Effector memory CD8-positive, alpha-beta T cell (primary cell): ENCODE measurements around the gene CYFIP1.
A peak's percentile ranks its signal among the peaks of the same experiment; 100 is the strongest.

ENCODE experiments used
- ATAC-seq: fragments of 150-1000 bp; cut with Tn5 transposase; replicated peaks from 2 replicates; pipeline ENCODE4 v1.10.0; 2021; ENCODE audit warnings: mild to moderate bottlenecking, moderate library complexity
- DNase-seq, 3 experiments: peaks; one replicate each; pipeline ENCODE4 v3.0.0; 2021
- H3K27ac Mint-ChIP-seq, 2 donors: one replicate each; pipeline ENCODE4 v1.8.0; 2022; ENCODE audit warnings: mild to moderate bottlenecking in 2 of 2, mixed read lengths in 2 of 2, moderate library complexity in 2 of 2
- H3K27me3 Mint-ChIP-seq, 2 donors: one replicate each; pipeline ENCODE4 v1.8.0; 2022; ENCODE audit warnings: mixed read lengths in 2 of 2
- H3K36me3 Mint-ChIP-seq: one replicate; pipeline ENCODE4 v1.8.0; 2022; ENCODE audit warnings: mild to moderate bottlenecking, moderate library complexity, mixed read lengths; ENCODE audit not compliant: insufficient read depth
- H3K4me1 Mint-ChIP-seq, 2 donors: one replicate each; pipeline ENCODE4 v1.8.0; 2022; ENCODE audit warnings: low read depth in 2 of 2, mixed read lengths in 2 of 2
- H3K4me3 Mint-ChIP-seq, 2 donors: one replicate each; pipeline ENCODE4 v1.8.0; 2022; ENCODE audit warnings: mild to moderate bottlenecking in 2 of 2, mixed read lengths in 2 of 2, moderate library complexity in 2 of 2
- H3K9me3 Mint-ChIP-seq, 2 donors: one replicate each; pipeline ENCODE4 v1.8.0; 2022; ENCODE audit warnings: mixed read lengths in 2 of 2

Gene CYFIP1

DNA sequence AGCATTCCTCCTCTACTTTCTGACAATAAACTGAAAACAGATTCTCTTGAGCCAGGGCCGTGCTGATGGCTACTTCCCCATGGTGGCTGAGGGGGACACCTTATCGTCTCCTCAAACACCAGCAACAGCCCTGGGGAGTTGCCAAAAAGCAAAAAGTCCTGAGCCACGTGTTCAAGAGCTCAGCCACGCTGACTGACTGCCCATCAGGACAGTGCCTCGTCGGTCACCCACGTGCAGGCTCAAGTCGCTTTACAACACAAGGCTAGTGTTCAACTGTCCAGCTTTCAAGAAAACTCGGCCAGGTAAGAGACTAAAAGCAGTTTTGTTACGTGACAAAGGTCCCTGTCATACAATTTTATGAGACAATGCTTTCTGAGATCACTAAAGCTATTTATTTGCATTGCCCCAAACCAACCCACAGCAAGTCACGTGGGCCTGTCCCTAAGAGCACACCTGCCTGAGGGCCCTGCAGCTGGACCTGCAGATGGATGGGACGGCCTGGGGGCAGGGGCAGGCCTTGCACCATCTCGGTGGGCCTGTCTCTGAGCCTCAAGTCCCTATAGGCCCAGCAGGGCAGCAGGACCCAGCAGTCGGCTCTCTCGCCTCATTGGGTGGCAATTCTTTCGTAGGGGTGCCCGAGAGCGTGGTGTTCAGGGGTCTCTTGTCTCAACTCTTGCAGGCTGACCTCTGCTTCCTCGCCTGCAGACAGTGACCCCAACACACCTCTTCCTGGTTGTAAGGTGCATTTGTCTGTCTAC is 99.0 kb downstream of the CYFIP1 start:
- peaks cover 3% of the 10 kb centered on the region for H3K36me3 Mint-ChIP-seq
- peaks cover 0 to 6% of the 10 kb centered on the region in 2 donors for H3K27me3 Mint-ChIP-seq
- H3K9me3 Mint-ChIP-seq = no peaks in the 10 kb centered on the region
- H3K4me3 Mint-ChIP-seq = no peak overlapping the region
- ATAC-seq (no peak), DNase-seq (no peak)
- H3K27ac Mint-ChIP-seq = no peak overlapping the region
- peaks cover 0 to 3% of the 10 kb centered on the region in 2 donors for H3K4me1 Mint-ChIP-seq

DNA sequence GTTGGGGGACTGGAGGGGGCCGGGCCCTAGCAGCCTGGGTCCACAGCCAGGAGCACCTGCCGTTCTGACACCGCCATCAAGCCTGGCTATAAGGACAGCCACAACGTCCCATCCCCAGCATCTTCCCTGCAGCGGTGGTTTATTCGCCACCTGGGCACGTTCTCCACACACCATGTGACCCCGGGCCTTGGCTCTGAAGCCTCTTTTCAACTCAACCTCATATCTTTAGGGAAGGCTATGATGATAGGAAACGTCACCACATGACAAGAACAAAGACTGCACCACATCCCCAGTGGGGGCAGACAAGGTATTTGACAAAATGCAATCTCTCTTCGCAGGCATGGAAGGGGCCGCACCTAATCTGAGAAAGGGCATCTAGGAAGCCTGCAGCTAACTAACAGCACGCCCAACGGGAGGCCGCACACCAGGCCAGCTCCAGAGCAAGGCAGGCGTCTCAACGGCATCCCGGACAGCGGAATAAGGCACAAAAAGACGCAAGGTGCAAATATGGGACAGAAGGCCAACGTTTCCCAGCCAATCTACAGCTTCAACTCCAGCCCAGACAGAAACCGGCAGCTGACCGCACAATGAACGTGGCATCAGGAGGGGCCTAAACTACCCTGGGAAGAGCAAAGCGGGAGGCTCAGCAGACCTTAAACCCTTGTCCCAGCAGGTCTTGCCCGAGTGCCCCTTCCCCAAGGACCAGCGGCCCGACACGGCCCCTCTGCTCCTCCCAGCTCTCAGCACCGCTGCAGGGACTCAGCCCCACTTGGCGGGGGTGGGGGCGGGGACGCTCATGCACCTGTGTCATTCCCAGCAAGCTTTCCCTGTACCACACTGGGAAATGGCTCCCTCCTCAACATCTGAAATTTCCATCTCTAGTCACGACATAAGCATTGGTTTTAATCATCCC is 99.8 kb downstream of the CYFIP1 start:
- Mint-ChIP-seq H3K9me3 (no peaks in the 10 kb centered on the region), H3K36me3 (peaks cover 3% of the 10 kb centered on the region), H3K27me3 (peaks cover 0 to 6% of the 10 kb centered on the region in 2 donors), H3K4me3 (no peak overlapping the region), H3K4me1 (peaks cover 0 to 3% of the 10 kb centered on the region in 2 donors), H3K27ac (no peak overlapping the region)
- DNase-seq (no peak), ATAC-seq (no peak)

DNA sequence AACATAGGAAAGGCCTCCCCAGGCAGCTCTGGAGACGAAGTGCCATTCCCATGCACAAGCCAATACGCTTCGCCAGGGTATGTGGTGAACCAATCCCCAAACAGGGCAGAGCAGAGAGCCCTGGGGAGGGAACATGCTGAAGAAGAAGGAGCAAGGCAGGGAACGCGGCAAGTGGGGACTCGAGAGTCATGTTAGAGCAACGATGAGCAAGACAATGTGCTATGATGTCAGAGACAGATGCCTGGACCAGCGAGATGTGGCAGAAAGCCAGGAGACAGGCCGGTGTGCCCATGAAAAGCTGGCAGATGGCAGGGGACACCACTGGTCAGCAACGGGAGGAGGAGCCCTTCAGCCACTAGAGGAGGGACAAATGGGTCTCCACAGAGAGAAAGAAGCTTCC is 102.1 kb downstream of the CYFIP1 start:
- Mint-ChIP-seq H3K27ac (no peak overlapping the region), H3K36me3 (peaks cover 6% of the 10 kb centered on the region)
- ATAC-seq = no peak

DNA sequence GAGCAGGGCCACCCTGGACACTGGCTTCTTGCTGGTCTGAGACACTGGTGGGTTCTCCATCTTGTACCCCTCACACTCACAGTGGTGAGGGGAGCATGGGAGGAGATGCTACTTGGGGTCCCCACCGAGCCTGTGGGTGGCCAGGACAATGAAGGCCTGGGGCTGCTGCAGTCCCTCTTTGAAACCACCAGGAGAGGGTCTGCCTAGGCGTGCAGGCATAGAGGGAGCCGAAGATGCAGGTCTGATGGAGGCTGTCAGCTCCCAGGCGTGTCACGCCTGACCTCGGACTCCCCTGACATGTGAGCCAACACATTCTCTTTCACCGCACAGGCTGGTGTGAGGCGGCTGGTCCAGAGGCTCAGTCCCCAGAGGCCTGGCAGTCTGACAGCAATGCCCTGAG is 102.6 kb downstream of the CYFIP1 start:
- H3K27me3 Mint-ChIP-seq = peaks cover 0 to 6% of the 10 kb centered on the region in 2 donors
- H3K4me1 Mint-ChIP-seq = no peaks in the 10 kb centered on the region
- no peaks in the 10 kb centered on the region for H3K9me3 Mint-ChIP-seq
- no peak overlapping the region for H3K27ac Mint-ChIP-seq
- DNase-seq (no peak), ATAC-seq (no peak)
- peaks cover 4% of the 10 kb centered on the region for H3K36me3 Mint-ChIP-seq
- no peak overlapping the region for H3K4me3 Mint-ChIP-seq

More for the DNA sequence above, 102.1 kb downstream of the CYFIP1 start:
- Mint-ChIP-seq H3K9me3 (no peaks in the 10 kb centered on the region), H3K4me3 (no peak overlapping the region), H3K4me1 (no peaks in the 10 kb centered on the region), H3K27me3 (peaks cover 0 to 6% of the 10 kb centered on the region in 2 donors)
- DNase-seq = no peak

DNA sequence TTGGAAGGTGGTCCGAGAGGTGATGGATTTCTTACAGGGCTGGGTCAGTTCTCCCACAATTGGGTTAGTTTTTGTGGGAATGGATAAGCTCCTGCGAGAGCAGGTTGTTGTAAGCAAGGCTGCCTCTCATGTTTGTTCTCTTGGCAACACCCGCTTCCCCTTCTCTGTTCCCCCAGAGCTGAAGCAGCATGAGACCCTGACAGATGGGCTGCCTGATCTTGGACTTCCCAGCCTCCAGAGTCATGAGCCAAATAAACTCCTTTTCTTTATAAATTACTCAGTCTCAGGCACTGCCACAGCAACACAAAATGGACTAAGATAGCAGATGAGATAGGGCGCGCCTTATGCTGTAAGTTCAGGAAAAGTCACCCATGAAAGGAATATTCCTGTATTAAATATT is 103.1 kb downstream of the CYFIP1 start:
- Mint-ChIP-seq H3K4me1 (no peaks in the 10 kb centered on the region), H3K27ac (no peak overlapping the region), H3K36me3 (peaks cover 2% of the 10 kb centered on the region), H3K4me3 (no peak overlapping the region), H3K27me3 (peaks cover 0 to 6% of the 10 kb centered on the region in 2 donors), H3K9me3 (no peaks in the 10 kb centered on the region)
- no peak for ATAC-seq
- no peak for DNase-seq

DNA sequence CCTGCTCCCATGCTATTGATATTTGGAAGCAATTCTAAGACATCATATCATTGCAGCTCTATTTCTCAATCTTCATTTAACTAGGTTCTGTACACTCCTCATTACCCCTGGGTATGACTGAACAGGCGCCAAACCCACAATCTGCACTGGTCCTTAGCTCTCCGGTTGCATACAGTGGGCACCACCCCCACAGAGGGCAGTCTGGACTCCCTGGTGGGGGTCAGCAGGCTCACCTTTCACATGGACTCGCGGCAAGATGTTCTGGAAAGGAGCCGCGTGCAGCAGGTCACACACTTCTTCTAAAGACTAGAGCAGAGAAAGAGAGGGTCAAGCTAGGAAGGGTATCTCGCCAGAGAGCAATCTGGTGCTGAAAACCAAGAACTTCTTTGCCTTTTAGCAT is 105.2 kb downstream of the CYFIP1 start:
- H3K4me1 Mint-ChIP-seq = no peaks in the 10 kb centered on the region
- H3K4me3 Mint-ChIP-seq = no peak overlapping the region
- no peak for DNase-seq
- no peak overlapping the region for H3K27ac Mint-ChIP-seq
- H3K36me3 Mint-ChIP-seq = peaks cover 6% of the 10 kb centered on the region
- peaks cover 0 to 6% of the 10 kb centered on the region in 2 donors for H3K27me3 Mint-ChIP-seq
- no peak for ATAC-seq
- no peaks in the 10 kb centered on the region for H3K9me3 Mint-ChIP-seq

DNA sequence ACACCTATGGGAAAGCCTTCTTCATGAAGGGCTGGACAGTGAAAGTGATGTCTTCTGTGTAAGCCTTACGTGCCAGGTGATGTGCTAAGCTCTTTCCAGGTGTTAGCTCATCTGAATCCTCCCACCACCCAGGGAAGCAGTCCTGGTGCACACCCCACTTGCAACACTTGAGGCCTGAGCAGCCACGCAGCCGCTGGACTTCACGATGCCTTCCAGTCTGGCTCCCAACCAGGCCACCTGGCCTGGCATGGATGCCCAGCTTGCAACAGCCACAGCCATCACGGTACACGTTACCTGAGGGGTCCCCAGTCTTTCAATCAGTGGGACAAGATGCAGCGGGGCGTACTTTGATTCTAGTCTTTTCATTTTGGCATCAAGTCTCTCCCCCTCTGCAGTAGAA is 105.9 kb downstream of the CYFIP1 start:
- no peak overlapping the region for H3K27ac Mint-ChIP-seq
- no peak for DNase-seq

DNA sequence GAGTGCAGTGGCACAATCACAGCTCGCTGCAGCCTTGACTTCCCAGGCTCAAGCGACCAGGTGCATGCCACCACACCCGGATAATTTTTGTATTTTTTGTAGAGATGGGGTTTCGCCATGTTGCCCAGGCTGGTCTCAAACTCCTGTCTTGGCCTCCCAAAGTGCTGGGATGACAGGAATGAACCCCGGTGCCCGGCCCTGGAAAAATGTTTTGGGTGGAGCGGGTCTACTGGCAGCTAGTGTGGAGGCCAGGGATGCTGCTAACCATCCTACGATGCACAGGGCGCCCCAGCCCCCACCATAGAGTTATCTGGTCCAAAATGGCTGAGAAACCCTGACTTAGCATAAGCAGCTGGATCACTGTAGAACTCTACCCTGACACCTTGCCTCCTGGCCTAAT is 106.3 kb downstream of the CYFIP1 start:
- Mint-ChIP-seq H3K36me3 (peaks cover 10% of the 10 kb centered on the region), H3K4me1 (no peaks in the 10 kb centered on the region), H3K9me3 (no peaks in the 10 kb centered on the region), H3K27ac (no peak overlapping the region), H3K4me3 (no peak overlapping the region), H3K27me3 (peaks cover 0 to 6% of the 10 kb centered on the region in 2 donors)
- ATAC-seq (no peak), DNase-seq (no peak)

More for the DNA sequence above, 105.9 kb downstream of the CYFIP1 start:
- Mint-ChIP-seq H3K36me3 (peaks cover 6% of the 10 kb centered on the region), H3K27me3 (peaks cover 0 to 6% of the 10 kb centered on the region in 2 donors), H3K4me3 (no peak overlapping the region), H3K9me3 (no peaks in the 10 kb centered on the region), H3K4me1 (no peaks in the 10 kb centered on the region)
- ATAC-seq = no peak

DNA sequence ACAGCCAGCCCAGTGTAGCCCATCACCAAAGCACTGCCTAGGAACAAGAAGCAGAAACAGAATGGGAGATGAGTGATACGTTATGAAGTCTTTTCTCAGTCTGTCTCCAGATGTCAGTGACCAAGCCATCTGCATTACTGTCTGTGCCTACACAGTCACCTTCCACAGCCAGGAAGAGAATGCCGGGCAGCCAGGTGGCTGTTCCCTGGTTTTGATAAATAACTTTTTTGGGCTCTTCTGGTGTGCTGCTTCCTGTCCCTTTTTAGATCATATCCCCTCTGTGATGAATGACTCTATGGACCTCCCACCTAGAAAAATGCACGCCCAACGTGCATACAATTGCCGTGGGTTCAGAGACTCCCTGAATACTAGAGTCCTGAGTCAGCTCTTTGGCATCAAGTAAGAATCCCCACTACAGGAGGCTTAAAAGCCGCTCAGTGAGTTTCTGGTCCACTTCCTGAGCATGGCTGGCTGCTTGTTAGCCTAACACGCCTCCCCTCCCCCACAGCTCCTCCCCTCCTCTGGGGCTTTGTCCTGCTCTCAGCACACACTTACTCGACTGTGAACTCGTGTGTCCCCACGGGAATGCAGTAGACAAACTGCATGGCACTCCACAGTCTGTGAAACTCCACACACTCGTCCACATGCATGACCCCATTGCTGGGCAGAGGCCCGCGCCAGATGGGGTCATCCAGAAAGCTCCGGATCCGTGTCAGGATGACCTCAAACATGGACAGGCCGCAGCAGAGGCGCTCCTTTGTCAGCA is 107.0 kb downstream of the CYFIP1 start:
- H3K4me1 Mint-ChIP-seq = no peaks in the 10 kb centered on the region
- ATAC-seq (no peak), DNase-seq (no peak)
- peaks cover 11% of the 10 kb centered on the region for H3K36me3 Mint-ChIP-seq
- no peaks in the 10 kb centered on the region for H3K9me3 Mint-ChIP-seq
- H3K27ac Mint-ChIP-seq = no peak overlapping the region
- peaks cover 0 to 3% of the 10 kb centered on the region in 2 donors for H3K27me3 Mint-ChIP-seq
- H3K4me3 Mint-ChIP-seq = no peak overlapping the region

DNA sequence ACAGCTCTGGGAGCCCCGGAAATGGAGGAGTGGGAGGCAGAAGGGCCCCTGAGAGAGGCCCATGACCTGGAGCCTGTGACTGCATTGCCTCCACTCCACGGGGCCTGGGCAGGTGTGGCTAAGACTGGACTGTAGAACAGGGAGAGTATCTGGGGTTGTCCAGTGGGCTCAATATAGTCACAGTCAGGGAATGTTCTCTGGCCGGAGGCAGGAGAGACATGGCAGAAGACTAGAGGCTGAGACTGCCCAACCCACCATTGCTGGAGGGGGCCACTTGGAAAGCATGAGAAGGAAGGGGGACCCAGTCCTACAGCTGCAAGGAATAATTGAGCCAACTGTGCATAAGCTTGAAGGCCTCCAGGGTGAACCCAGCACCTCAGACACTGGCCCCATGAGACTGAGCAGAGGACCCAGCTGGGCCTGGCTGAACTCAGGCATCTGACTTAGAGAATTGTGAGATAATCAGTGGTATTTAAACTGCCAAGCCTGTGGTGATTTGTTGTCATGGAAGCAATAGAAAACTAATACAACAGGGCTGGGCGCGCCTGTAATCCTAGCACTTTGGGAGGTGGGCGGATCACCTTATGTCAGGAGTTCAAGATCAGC is 108.6 kb downstream of the CYFIP1 start:
- Mint-ChIP-seq H3K4me1 (no peaks in the 10 kb centered on the region), H3K27ac (no peak overlapping the region), H3K36me3 (peaks cover 25% of the 10 kb centered on the region), H3K27me3 (no peaks in the 10 kb centered on the region), H3K9me3 (no peaks in the 10 kb centered on the region), H3K4me3 (no peak overlapping the region)
- ATAC-seq (no peak), DNase-seq (no peak)

DNA sequence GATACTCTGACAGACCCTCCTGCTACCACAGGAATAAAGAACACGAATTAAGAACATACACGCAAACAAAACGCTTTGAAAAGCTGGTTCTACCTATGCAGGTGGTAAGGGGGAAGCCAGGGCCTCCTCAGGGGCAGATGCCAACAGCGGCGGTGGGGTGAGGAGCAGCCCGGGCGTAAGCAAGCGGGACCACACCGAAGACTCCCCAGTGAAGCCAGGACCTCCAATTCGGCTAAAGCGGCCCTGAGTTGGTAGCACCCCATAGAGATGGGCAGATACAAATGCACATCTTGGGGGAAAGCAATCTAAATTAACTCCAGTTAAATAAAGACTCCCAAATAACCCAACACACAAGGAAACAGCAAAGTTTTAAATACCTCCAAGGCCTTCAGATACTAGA is 109.3 kb downstream of the CYFIP1 start:
- H3K36me3 Mint-ChIP-seq = peaks cover 33% of the 10 kb centered on the region
- ATAC-seq (no peak), DNase-seq (no peak)
- no peak overlapping the region for H3K27ac Mint-ChIP-seq
- no peaks in the 10 kb centered on the region for H3K9me3 Mint-ChIP-seq
- no peak overlapping the region for H3K4me3 Mint-ChIP-seq
- no peaks in the 10 kb centered on the region for H3K27me3 Mint-ChIP-seq
- H3K4me1 Mint-ChIP-seq = peaks cover 0 to 2% of the 10 kb centered on the region in 2 donors

DNA sequence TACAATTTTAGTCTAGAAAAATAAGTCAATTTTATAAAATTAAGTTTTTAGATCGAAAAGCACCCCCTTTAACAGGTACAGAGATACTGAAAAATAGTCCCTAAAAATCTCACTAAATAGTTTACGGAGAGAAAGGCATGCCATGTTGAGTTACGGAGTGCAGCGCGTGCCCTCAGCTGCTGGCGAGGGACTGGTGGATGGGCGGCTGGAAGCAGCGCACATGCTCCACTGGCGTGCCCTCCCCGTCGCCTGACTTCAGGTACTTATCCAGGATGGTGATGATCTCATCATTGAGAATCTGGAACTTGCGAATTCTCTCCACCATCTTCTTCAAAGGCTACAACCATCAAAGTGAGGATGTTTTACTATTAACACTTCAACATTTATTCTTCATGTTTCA is 110.3 kb downstream of the CYFIP1 start:
- H3K27ac Mint-ChIP-seq = no peak overlapping the region
- peaks cover 0 to 4% of the 10 kb centered on the region in 2 donors for H3K4me1 Mint-ChIP-seq
- no peak overlapping the region for H3K4me3 Mint-ChIP-seq
- ATAC-seq (no peak), DNase-seq (no peak)
- no peaks in the 10 kb centered on the region for H3K27me3 Mint-ChIP-seq
- H3K9me3 Mint-ChIP-seq = no peaks in the 10 kb centered on the region
- H3K36me3 Mint-ChIP-seq = peaks cover 37% of the 10 kb centered on the region

DNA sequence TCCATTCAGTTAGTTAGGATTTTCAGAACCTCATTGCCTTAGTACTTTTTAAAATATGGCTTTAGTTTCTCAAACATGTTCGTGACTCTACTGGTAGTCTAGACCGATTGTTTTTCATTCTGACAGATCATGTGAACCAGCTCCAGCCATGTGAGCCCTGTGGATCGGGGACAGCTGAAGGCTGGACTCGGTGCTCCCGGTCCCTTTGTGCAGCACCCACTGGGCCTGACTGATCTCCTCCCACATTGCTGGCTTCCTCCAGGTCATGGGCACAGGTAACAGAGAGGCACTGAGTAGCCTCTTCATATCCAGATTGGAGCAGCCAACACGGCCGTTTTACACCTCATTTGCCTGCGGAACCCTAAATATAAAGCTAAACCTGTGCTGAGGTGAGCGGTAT is 111.2 kb downstream of the CYFIP1 start:
- no peak for ATAC-seq
- Mint-ChIP-seq H3K27ac (peak overlapping the region in 1 of 2 donors; percentile 11), H3K36me3 (peaks cover 46% of the 10 kb centered on the region), H3K4me1 (peaks cover 0 to 4% of the 10 kb centered on the region in 2 donors), H3K27me3 (no peaks in the 10 kb centered on the region), H3K9me3 (no peaks in the 10 kb centered on the region), H3K4me3 (no peak overlapping the region)
- no peak for DNase-seq
